HG02623 (cell line): ENCODE data around the gene IRF9.

Experiments used
- ATAC-seq: cut with Tn5 transposase; IDR thresholded peaks from one replicate; pipeline ENCODE4 v1.9.1; 2021; ENCODE audit warnings: moderate library complexity; ENCODE audit not compliant: unreplicated experiment

IRF9 gene

GRCh38 chr14:24176599-24176998, 15.5 kb downstream of the IRF9 start:
- no peak for ATAC-seq

GRCh38 chr14:24177041-24177825, 16.2 kb downstream of the IRF9 start:
- ATAC-seq, result no peak

- no peak for ATAC-seq
Observed at GRCh38 chr14:24177891-24178290, 16.8 kb downstream of the IRF9 start.

- ATAC-seq, result no peak
Observed at GRCh38 chr14:24178399-24179178, 17.5 kb downstream of the IRF9 start.

GRCh38 chr14:24179294-24179960, 18.4 kb downstream of the IRF9 start:
- no peak for ATAC-seq

GRCh38 chr14:24179961-24180796, 19.1 kb downstream of the IRF9 start:
- no peak for ATAC-seq

GRCh38 chr14:24181371-24182077, 20.5 kb downstream of the IRF9 start:
- ATAC-seq, result no peak

- ATAC-seq, result no peak
Observed at GRCh38 chr14:24182110-24182882, 21.2 kb downstream of the IRF9 start.

GRCh38 chr14:24183014-24183481, 22.0 kb downstream of the IRF9 start:
- ATAC-seq, result no peak

- no peak for ATAC-seq
Observed at GRCh38 chr14:24184104-24184970, 23.3 kb downstream of the IRF9 start.

- ATAC-seq, result no peak
Observed at GRCh38 chr14:24185026-24185425, 24.0 kb downstream of the IRF9 start.

GRCh38 chr14:24185741-24186140, 24.7 kb downstream of the IRF9 start:
- no peak for ATAC-seq

GRCh38 chr14:24186831-24187538, 25.9 kb downstream of the IRF9 start:
- no peak for ATAC-seq

- no peak for ATAC-seq
Observed at GRCh38 chr14:24187539-24187915, 26.5 kb downstream of the IRF9 start.

GRCh38 chr14:24188251-24189058, 27.4 kb downstream of the IRF9 start, which contains the start of gene IPO4:
IPO4 (minus strand) TSS chr14:24188816; CDS start chr14:24188787, 29 bp downstream.
- peak; percentile 81 for ATAC-seq

GRCh38 chr14:24189059-24189375, 28.0 kb downstream of the IRF9 start:
- ATAC-seq, result no peak

- no peak for ATAC-seq
Observed at GRCh38 chr14:24189460-24189859, 28.4 kb downstream of the IRF9 start.
